Activated CD4-positive, alpha-beta T cell treated with anti-CD3 and anti-CD28 coated beads, Interleukin-2, amount 10 ng/mL, durations not matched to agents 24 days and 14 days (primary cell): ENCODE results near the gene SPACA4. TPM values are rescaled to one million over a fixed set of nuclear protein-coding genes. Genes with fewer than 3 reads are reported as not detected.
"Not testable (repeated sequence)": the region's sequence is repeated elsewhere in the genome, so short reads cannot be mapped to it uniquely, and the experiment has no call there.

Experiments used
- DNase-seq: peaks from one replicate; pipeline ENCODE4 v3.0.0; 2022
- H3K27ac Mint-ChIP-seq: one replicate; pipeline ENCODE4 v1.8.0; 2022; ENCODE audit warnings: mild to moderate bottlenecking, mixed read lengths
- H3K27me3 Mint-ChIP-seq: one replicate; pipeline ENCODE4 v1.8.0; 2022; ENCODE audit warnings: mixed read lengths
- H3K36me3 Mint-ChIP-seq: one replicate; pipeline ENCODE4 v1.8.0; 2022; ENCODE audit warnings: low read depth, mild to moderate bottlenecking, mixed read lengths
- H3K4me1 Mint-ChIP-seq: one replicate; pipeline ENCODE4 v1.8.0; 2021; ENCODE audit warnings: mixed read lengths
- H3K4me3 Mint-ChIP-seq: one replicate; pipeline ENCODE4 v1.8.0; 2022; ENCODE audit warnings: mild to moderate bottlenecking, moderate library complexity, mixed read lengths
- H3K9me3 Mint-ChIP-seq: one replicate; pipeline ENCODE4 v1.8.0; 2021; ENCODE audit warnings: mixed read lengths
- intact Hi-C: fragments of 100-400 bp; cut with micrococcal nuclease; formaldehyde crosslinking; loops from one replicate; pipeline ENCODE4 v1.15.1; 2023
- total RNA-seq: library from RNA; stranded (reverse); gene quantifications from 2 replicates; pipeline ENCODE4 v1.2.3, GENCODE V29; 2022

SPACA4 gene
- total RNA-seq, 1 donor from 2014 or later: not detected

DNA sequence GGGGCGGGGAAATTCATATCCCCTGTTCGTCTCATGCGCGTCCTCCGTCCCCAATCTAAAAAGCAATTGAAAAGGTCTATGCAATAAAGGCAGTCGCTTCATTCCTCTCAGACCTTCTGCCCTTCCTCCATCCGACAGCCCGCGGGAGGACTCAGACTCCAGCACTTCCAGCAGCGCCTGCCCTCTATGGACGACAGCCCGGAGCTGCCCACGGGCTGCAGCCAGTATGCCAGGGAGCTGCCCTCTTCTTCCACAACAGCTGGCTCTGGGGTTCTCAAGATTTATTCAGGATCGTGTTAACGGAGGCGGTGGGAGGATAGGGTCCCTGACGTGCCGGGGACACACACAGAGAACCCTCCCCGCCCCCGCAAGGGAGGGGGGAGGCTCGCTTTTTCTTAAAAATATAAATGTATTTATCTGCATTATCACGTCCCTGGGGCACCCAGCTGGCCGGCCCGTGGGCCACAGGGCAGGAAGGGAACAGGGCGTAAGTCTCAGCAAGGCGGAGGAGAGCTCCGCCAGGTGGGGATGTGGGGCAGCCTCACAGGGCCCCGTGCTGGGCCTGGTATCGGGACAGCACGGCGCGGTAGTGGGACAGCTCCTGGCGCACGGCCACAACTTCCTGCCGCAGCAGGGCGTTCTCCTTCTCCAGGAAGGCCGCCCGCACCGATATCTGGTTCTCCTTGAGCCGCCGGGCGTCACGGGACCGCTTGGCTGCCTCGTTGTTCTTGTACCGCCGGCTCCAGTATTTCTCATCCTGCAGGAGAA, 23.9 kb downstream of the SPACA4 start:
- no peak overlapping the region for H3K4me3 Mint-ChIP-seq
- no peaks in the 10 kb centered on the region for H3K9me3 Mint-ChIP-seq
- H3K27ac Mint-ChIP-seq: no peak overlapping the region
- no peak for DNase-seq
- intact Hi-C loops: loop anchor here (10.0 kb wide), 2 partner anchors 484 to 1034 kb away; partner anchors contain the start of genes BCL2L12, C19orf73, IRF3 and LIN7B
- peaks cover 12% of the 10 kb centered on the region for H3K36me3 Mint-ChIP-seq
- H3K27me3 Mint-ChIP-seq: no peaks in the 10 kb centered on the region
- peaks cover 18% of the 10 kb centered on the region for H3K4me1 Mint-ChIP-seq

DNA sequence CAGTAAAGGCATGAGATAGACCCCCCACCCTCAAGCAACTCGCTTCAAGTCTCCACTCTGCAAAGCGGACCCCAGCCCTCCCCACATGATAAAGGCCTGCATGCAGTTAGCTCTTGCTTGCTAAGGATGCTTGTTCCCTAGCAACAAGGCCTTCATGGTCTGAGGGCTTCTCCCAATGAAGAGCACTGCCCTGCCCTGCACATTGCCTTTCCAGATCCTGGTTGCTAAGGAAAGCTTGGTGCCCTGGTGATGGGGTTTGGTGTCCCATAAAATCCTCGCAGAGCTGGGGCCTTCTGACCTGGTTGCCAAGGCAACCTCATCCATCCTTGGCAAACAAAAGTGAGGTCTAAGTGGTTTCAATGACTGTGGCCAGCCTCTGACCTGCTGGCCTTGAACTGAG, 24.7 kb downstream of the SPACA4 start:
- no peak for DNase-seq
- no peaks in the 10 kb centered on the region for H3K27me3 Mint-ChIP-seq
- intact Hi-C loops: loop anchor here (10.0 kb wide), 2 partner anchors 484 to 1034 kb away; partner anchors contain the start of genes BCL2L12, C19orf73, IRF3 and LIN7B
- peaks cover 22% of the 10 kb centered on the region for H3K4me1 Mint-ChIP-seq
- H3K27ac Mint-ChIP-seq: peak overlapping the region; percentile 20
- H3K4me3 Mint-ChIP-seq: no peak overlapping the region
- H3K36me3 Mint-ChIP-seq: peaks cover 12% of the 10 kb centered on the region
- H3K9me3 Mint-ChIP-seq: no peaks in the 10 kb centered on the region

DNA sequence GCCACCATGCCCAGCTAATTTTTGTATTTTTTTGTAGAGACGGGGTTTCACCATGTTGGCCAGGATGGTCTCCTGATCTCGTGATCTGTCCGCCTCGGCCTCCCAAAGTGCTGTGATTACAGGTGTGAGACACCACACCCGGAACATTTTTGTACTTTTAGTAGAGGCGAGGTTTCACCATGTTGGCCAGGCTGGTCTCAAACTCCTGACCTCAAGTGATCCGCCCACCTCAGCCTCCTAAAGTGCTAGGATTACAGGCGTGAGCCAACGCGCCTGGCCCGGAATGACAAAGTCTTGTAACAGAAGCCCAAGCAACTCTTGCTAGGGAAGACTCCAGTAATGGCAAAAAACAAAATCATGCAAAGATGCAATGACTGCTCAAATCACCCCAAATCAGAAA, 25.7 kb downstream of the SPACA4 start:
- intact Hi-C loops: loop anchor here (10.0 kb wide), 2 partner anchors 483 to 1033 kb away; partner anchors contain the start of genes BCL2L12, C19orf73, IRF3 and LIN7B

DNA sequence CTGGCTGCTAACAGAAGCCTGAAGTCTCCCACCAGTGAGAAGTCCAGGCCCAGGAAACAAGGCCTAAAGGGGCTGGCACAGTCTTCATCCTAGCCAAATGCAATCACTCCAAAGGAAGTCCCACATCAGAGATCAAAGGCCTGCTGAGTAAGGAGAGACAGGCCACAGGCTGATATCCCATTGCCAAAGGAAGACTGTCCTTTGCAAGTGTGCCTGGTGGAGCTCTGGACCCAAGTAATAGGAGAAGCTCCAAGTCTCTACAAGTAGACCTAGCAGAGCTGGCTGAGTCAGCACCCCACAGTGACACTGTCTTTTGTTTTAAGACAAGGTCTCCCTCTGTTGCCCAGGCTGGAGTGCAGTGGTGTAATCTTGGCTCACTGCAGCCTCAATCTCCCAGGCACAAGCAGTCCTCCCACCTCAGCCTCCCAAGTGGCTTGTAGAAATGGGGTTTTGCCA, 26.2 kb downstream of the SPACA4 start:
- DNase-seq: peak; percentile 61
- H3K4me1 Mint-ChIP-seq: peaks cover 20% of the 10 kb centered on the region
- no peaks in the 10 kb centered on the region for H3K27me3 Mint-ChIP-seq

More for the DNA sequence above, 25.7 kb downstream of the SPACA4 start:
- not testable (repeated sequence) for H3K27ac Mint-ChIP-seq, H3K36me3 Mint-ChIP-seq, H3K27me3 Mint-ChIP-seq, H3K4me3 Mint-ChIP-seq, DNase-seq, H3K9me3 Mint-ChIP-seq
- peaks cover 18% of the 10 kb centered on the region for H3K4me1 Mint-ChIP-seq

DNA sequence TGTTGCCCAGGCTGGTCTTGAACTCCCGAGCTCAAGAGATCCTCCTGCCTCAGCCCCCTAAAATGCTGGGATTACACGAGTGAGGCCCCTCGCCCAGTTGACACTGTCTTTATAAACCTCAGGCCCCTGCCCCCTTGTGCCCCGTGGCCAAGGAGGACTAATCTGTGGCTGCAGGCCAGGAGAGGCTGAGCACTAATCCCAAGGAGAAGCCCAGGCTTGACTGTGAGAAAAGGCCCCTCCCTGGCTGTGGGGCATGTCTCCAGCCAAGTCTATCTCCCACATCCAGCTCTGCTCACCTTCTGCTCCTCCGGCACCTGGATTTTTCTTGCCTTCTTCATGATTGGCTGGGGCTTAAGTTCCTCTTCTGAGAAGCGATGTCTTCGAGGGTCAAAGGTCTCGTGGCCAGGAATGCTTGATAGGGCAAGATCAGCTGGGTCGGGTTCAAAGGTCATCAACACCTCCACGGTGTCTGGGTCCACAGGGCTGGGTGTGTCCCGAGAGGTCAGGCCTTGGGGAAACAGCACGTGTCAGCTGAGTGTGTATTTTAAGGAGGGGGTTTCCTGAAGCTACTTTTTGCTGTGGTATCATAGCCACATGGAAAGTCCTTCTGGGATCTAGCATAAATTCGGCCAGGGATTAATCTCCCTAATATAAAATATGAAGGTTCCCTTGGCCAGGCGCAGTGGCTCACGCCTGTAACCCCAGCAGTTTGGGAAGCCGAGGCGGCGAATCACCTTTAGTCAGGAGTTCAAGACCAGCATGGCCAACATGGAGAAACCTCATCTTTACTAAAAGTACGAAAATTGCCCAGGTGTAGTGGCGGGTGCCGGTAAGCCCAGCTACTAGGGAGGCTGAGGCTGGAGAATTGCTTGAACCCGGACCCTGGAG, 26.9 kb downstream of the SPACA4 start:
- Mint-ChIP-seq H3K9me3 (no peaks in the 10 kb centered on the region), H3K36me3 (peaks cover 9% of the 10 kb centered on the region), H3K27ac (peak overlapping the region; percentile 86), H3K4me3 (peak overlapping the region; percentile 84), H3K27me3 (no peaks in the 10 kb centered on the region), H3K4me1 (peaks cover 26% of the 10 kb centered on the region)
- DNase-seq: peak; percentile 61
- intact Hi-C loops: loop anchor here (1.0 to 10.0 kb wide), 4 partner anchors 9 to 1031 kb away; partner anchors contain the start of genes BCL2L12, C19orf73, IRF3 and LIN7B

More for the DNA sequence above, 26.2 kb downstream of the SPACA4 start:
- H3K27ac Mint-ChIP-seq: peak overlapping the region; percentile 37
- no peak overlapping the region for H3K4me3 Mint-ChIP-seq
- H3K9me3 Mint-ChIP-seq: no peaks in the 10 kb centered on the region
- H3K36me3 Mint-ChIP-seq: peaks cover 10% of the 10 kb centered on the region
- intact Hi-C loops: loop anchor here (10.0 kb wide), 2 partner anchors 482 to 1032 kb away; partner anchors contain the start of genes BCL2L12, C19orf73, IRF3 and LIN7B

DNA sequence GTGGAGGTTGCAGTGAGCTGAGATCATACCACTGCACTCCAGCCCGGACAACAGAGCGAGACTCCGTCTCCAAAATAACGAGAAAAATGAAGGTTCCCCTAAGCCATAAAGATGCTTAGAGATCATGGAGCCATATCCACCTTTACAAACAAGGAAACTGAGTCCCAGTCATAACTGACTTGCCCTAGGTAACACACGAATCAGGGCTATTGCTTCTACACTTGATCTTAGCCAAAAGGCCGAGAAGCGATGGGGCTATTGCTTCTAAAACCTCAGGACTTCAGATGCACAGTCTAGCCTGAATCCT, 27.4 kb downstream of the SPACA4 start:
- Mint-ChIP-seq H3K4me1 (peaks cover 32% of the 10 kb centered on the region), H3K36me3 (peaks cover 9% of the 10 kb centered on the region), H3K9me3 (no peaks in the 10 kb centered on the region), H3K27ac (peak overlapping the region; percentile 86), H3K4me3 (peak overlapping the region; percentile 84), H3K27me3 (no peaks in the 10 kb centered on the region)
- intact Hi-C loops: loop anchor here (1.0 to 10.0 kb wide), 4 partner anchors 10 to 1031 kb away; partner anchors contain the start of genes BCL2L12, C19orf73, IRF3 and LIN7B
- DNase-seq: no peak

DNA sequence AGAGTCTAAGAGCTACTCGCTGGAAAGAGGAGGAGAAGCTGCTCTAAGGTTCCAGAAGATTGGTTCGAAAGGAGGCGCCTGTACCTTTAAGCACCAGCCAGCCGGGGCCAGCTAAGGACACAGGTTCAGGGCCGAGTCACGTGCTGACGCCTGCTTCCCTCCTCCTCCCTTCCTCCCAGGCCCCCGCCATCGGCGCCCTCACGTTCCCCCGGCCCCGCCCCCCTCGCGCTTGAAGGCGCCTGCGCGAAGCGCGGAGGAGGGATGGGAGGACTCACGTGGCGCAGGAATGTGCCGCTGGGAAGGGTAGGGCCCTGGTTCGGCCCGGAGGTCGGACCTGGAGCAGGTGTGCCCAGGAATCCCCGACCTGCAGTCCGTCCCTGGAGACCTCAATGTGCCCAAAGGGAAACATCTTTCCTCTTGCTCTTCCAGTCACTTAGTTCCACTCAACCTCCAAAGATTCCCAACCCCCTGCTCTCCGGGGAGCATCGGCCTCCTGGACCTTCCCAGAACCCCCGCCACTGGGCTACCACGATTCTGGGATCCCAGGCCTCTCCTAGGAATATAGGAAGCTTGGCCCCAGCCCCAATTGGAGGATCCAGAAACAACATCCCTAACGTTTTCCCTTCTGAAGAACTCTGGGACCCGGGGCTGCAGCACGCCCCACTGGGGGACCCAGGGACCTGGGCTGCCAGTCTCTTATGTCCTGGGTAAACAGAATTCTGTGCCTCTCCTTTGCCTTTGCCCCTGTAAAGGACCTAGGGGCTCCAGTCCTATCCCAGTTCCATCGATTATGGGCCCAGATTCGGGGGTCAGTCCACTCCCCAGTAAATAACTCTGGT, 28.1 kb downstream of the SPACA4 start:
- peak overlapping the region; percentile 84 for H3K4me3 Mint-ChIP-seq
- H3K4me1 Mint-ChIP-seq: peaks cover 35% of the 10 kb centered on the region
- peaks cover 6% of the 10 kb centered on the region for H3K36me3 Mint-ChIP-seq
- peak overlapping the region; percentile 86 for H3K27ac Mint-ChIP-seq
- peak; percentile 97 for DNase-seq
- no peaks in the 10 kb centered on the region for H3K9me3 Mint-ChIP-seq
- H3K27me3 Mint-ChIP-seq: no peaks in the 10 kb centered on the region
- intact Hi-C loops: loop anchor here (1.0 to 10.0 kb wide), 9 partner anchors 10 to 1243 kb away; partner anchors contain the start of genes AKT1S1, ALDH16A1, BCL2L12 and C19orf73

DNA sequence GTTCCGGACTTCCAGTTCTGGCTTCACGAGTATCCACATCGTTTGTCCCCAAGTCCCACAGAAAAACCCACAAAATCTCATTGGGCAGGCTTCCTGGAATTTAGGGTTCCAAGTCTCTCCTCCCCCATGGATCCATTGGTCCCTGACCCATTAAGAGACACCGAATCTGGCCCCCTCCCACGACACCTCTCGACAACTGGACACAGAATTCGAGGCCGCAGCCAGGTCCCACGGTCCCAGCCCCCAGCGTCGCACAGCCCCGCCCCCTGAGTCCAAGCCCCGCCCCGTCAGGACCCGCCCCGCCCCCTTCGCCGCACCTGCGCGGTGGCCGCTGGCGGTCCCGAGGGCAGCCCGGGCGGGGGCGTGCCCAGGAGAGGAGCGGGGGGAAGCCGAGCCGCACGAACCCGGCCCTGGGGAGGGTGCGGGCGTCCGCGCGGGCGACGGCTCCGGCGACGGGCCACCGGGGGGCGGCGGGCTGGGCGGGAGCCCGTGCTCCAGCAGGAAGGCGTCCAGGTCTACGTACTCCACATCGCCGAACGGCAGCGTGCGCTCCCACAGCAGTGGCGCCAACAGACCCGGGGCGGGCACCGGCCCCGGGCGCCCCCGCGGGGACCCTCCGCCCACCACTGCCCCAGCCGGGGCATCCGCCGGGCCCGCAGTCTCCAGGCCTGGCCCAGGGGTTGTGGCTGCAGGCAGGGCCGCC, 28.9 kb downstream of the SPACA4 start:
- H3K9me3 Mint-ChIP-seq: no peaks in the 10 kb centered on the region
- H3K4me3 Mint-ChIP-seq: peak overlapping the region; percentile 86
- intact Hi-C loops: loop anchor here (5.0 to 10.0 kb wide), 7 partner anchors 303 to 1242 kb away; partner anchors contain the start of genes AKT1S1, ALDH16A1, BCL2L12 and C19orf73
- peaks cover 37% of the 10 kb centered on the region for H3K4me1 Mint-ChIP-seq
- H3K27ac Mint-ChIP-seq: peak overlapping the region; percentile 86
- peak; percentile 93 for DNase-seq
- H3K36me3 Mint-ChIP-seq: peaks cover 2% of the 10 kb centered on the region
- H3K27me3 Mint-ChIP-seq: no peaks in the 10 kb centered on the region

DNA sequence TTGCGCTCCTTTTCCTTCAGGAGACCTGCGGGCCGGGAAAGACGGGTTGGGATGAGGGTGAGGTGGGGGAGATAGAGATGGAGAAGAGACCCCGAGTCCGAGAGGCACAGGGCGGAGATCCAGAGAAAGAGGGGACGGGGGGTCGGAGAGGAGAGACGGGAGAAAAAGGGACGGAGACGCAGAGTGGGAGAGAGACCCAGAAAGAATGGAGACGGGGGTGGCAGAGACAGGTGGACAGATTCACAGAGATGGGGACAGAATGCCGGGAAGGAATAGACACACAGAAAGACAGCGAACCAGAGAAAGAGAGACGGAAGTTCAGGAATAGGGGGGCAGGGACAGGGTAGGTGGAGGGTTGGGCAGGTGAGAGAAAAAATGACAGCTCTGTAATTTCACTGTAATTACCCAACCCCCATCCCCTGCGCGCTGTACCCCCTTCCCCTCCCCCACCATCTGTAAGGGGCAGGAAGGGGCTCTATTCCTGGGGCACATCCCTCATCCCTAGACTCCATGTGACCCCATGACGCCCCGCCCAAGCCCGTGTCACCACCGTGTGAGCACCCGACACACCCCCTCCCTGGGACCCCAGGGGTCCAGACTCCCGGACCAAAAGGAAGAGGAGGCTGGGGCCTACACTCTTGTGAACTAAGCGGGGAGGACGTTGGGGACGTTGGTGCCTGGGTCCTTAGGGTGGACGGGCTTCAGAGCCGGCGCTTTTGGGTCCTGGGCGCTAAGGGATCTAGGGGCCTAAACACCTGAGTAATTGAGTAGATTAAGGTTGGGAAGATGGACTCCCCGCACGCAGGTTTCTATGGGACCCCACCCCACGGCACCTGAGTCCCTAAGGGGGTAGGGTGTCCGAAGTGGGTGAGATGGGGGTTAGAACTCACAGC, 29.7 kb downstream of the SPACA4 start:
- Mint-ChIP-seq H3K27me3 (no peaks in the 10 kb centered on the region), H3K4me3 (peak overlapping the region; percentile 86), H3K27ac (peak overlapping the region; percentile 86), H3K36me3 (peaks cover 2% of the 10 kb centered on the region), H3K9me3 (no peaks in the 10 kb centered on the region), H3K4me1 (peaks cover 35% of the 10 kb centered on the region)
- peak; percentile 78 for DNase-seq
- intact Hi-C loops: loop anchor here (2.0 to 10.0 kb wide), 8 partner anchors 85 to 1241 kb away; partner anchors contain the start of genes AKT1S1, ALDH16A1, BCL2L12 and C19orf73

DNA sequence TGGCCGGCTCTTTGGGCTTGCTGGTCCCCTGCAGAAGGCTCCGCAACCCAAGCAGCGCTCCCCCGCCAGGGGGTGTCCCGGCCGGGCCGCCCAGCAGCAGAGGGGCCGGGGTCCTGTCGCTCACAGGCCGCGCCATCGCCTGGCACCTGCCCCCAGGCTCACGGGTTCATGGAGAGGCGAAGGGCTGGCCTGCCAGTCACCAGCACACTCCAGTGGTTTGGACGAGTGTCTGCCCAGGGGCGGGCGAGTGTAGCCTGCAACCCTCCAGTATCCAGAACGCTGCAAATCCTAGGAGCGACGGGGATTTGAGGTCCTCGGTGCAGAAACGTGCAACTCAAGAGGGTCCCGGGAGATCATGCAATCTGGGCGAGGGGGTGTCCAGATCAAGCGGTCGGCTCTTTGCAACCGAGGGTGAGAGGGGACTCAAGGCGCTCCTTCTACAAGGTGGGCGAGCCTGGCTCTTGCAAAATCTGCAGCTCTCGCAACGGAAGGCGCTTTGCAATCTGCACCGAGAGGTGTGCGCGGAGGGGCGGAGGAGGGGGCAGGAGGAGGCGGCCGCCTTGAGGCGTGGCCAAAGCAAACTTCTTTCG, 30.4 kb downstream of the SPACA4 start, which contains the start of gene DBP:
Gene DBP (minus strand): TSS at position 521 of the 590 bp plus-strand sequence. CDS start 385 bp downstream, at position 136.
- Mint-ChIP-seq H3K4me1 (peaks cover 35% of the 10 kb centered on the region), H3K4me3 (peak within 1 kb of the TSS; percentile 86), H3K36me3 (peaks cover 2% of the 10 kb centered on the region), H3K27me3 (peaks cover 2% of the 10 kb centered on the region), H3K27ac (peak within 1 kb of the TSS; percentile 99), H3K9me3 (no peaks in the 10 kb centered on the region)
- intact Hi-C loops: loop anchor here (1.0 to 10.0 kb wide), 9 partner anchors 9 to 1240 kb away; partner anchors contain the start of genes AKT1S1, ALDH16A1, BCL2L12 and C19orf73
- DNase-seq: no peak

DNA sequence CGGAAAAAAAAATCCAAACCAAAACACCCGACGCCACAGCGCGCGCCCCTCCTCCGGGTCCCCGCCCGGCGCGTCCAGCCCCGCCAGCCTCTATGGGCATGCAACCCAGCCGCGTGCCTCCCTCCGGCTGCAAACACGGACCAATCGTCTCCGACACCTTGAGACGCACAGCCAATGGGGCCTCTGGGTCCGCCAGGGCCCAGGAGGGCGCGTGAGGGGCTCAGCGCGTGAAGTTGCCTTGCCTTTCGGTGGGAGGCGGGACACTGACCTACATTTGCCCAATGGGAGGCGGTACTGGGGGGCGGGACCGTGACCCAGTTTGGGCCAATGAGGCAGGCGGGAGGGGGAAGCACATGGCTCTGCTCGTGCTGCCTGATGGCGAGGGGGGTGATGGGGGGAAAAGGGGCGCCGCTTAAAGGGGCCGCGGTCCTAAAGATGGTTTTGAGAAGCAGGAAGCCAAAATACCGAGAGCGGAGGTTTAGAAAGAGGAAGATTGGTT, 31.0 kb downstream of the SPACA4 start:
- intact Hi-C loops: loop anchor here (1.0 to 10.0 kb wide), 9 partner anchors 9 to 1240 kb away; partner anchors contain the start of genes AKT1S1, ALDH16A1, BCL2L12 and C19orf73
- H3K27ac Mint-ChIP-seq: peak overlapping the region; percentile 99
- no peaks in the 10 kb centered on the region for H3K9me3 Mint-ChIP-seq
- peaks cover 2% of the 10 kb centered on the region for H3K36me3 Mint-ChIP-seq
- DNase-seq: peak; percentile 100
- peaks cover 35% of the 10 kb centered on the region for H3K4me1 Mint-ChIP-seq
- H3K4me3 Mint-ChIP-seq: peak overlapping the region; percentile 86
- H3K27me3 Mint-ChIP-seq: peaks cover 2% of the 10 kb centered on the region
